ENCODE results near the gene S1PR4. TPM values are rescaled to one million over a fixed set of nuclear protein-coding genes. Genes with fewer than 3 reads are reported as not detected.
"Not testable (repeated sequence)": the region's sequence is repeated elsewhere in the genome, so short reads cannot be mapped to it uniquely, and the experiment has no call there.

Gene S1PR4
- total RNA-seq, 2 donors from 2014 or later: not detected

DNA sequence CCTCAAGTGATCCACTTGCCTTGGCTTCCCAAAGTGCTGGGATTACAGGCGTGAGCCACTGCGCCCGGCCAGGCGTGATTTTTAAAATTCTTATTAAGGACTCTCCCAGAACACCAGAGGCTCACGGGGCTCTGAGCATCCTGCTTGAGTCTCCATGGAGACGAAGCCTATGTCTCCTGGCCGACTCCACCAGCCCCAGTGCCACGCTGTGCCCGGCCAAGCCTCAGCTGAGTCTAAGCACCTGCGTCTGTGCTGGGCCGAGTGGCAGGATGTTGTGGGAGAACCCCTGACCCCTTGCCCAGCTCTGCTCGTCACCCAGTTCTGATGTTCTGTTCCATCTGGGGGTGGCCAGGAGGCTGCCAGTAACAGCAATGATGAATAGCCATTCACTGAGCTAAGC, 42.0 kb downstream of the S1PR4 start:
- Mint-ChIP-seq H3K27me3 (ENCODE audit: insufficient read depth) (peaks cover 15% of the 10 kb centered on the region), H3K36me3 (ENCODE audit: low read depth) (no peaks in the 10 kb centered on the region), H3K4me1 (no peaks in the 10 kb centered on the region), H3K4me3 (no peak overlapping the region), H3K9me3 (no peaks in the 10 kb centered on the region), H3K27ac (no peak overlapping the region)
- H3K27me3 ChIP-seq (ENCODE audit: control insufficient read depth, insufficient read depth, low read length, poor library complexity, severe bottlenecking): peaks cover 1% of the 10 kb centered on the region
- peaks cover 4% of the 10 kb centered on the region for H3K9me3 ChIP-seq (ENCODE audit: control insufficient read depth, low read length)
- H3K4me3 ChIP-seq (ENCODE audit: low read length): no peak overlapping the region
- no peak overlapping the region for H3K9ac ChIP-seq (ENCODE audit: extremely low read depth, low read length, poor library complexity, severe bottlenecking)
- peaks cover 4% of the 10 kb centered on the region for H3K36me3 ChIP-seq (ENCODE audit: control insufficient read depth, insufficient read depth, low read length)
- DNase-seq: no peak
- TF ChIP-seq, protein P1, sequence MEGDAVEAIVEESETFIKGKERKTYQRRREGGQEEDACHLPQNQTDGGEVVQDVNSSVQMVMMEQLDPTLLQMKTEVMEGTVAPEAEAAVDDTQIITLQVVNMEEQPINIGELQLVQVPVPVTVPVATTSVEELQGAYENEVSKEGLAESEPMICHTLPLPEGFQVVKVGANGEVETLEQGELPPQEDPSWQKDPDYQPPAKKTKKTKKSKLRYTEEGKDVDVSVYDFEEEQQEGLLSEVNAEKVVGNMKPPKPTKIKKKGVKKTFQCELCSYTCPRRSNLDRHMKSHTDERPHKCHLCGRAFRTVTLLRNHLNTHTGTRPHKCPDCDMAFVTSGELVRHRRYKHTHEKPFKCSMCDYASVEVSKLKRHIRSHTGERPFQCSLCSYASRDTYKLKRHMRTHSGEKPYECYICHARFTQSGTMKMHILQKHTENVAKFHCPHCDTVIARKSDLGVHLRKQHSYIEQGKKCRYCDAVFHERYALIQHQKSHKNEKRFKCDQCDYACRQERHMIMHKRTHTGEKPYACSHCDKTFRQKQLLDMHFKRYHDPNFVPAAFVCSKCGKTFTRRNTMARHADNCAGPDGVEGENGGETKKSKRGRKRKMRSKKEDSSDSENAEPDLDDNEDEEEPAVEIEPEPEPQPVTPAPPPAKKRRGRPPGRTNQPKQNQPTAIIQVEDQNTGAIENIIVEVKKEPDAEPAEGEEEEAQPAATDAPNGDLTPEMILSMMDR (conservative IDR thresholded peaks at IDR 0.05): no peak
- 77 to 81% methylated on average over 6 to 12 of the region's 12 CpGs for WGBS, 2 experiments (ENCODE audit: insufficient coverage in 1 of 2, insufficient read length in 1 of 2)
- H3K4me1 ChIP-seq (ENCODE audit: control insufficient read depth, insufficient read depth, low read length): no peaks in the 10 kb centered on the region
- no peak overlapping the region for H3K27ac ChIP-seq (ENCODE audit: low read depth, low read length)

DNA sequence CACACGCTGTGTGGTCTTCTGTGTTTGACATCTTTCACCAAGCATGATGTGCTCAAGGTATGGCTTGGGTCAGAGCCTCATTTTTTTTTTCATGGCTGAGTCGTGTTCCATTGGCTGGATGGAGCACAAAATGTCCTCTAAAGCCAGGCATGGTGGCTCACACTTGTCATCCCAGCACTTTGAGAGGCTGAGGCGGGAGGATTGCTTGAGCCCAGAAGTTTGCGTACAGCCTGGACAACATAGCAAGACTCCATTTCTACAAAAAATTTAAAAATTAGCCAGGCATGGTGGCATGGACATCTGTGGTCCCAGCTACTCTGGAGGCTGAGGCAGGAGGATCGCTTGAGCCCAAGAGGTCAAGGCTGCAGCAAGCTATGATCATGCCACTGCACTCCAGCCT, 43.0 kb downstream of the S1PR4 start:
- not testable (repeated sequence) for H3K27ac ChIP-seq (ENCODE audit: low read depth, low read length); H3K36me3 Mint-ChIP-seq (ENCODE audit: low read depth); H3K9ac ChIP-seq (ENCODE audit: extremely low read depth, low read length, poor library complexity, severe bottlenecking); DNase-seq; H3K9me3 Mint-ChIP-seq; H3K4me3 Mint-ChIP-seq; H3K4me1 Mint-ChIP-seq; H3K9me3 ChIP-seq (ENCODE audit: control insufficient read depth, low read length); H3K27ac Mint-ChIP-seq; H3K4me1 ChIP-seq (ENCODE audit: control insufficient read depth, insufficient read depth, low read length); H3K36me3 ChIP-seq (ENCODE audit: control insufficient read depth, insufficient read depth, low read length); H3K4me3 ChIP-seq (ENCODE audit: low read length)
- peaks cover 11% of the 10 kb centered on the region for H3K27me3 ChIP-seq (ENCODE audit: control insufficient read depth, insufficient read depth, low read length, poor library complexity, severe bottlenecking)
- 83 to 87% methylated on average over 2 to 5 of the region's 5 CpGs for WGBS, 2 experiments (ENCODE audit: insufficient coverage in 1 of 2, insufficient read length in 1 of 2)
- peaks cover 23% of the 10 kb centered on the region for H3K27me3 Mint-ChIP-seq (ENCODE audit: insufficient read depth)

DNA sequence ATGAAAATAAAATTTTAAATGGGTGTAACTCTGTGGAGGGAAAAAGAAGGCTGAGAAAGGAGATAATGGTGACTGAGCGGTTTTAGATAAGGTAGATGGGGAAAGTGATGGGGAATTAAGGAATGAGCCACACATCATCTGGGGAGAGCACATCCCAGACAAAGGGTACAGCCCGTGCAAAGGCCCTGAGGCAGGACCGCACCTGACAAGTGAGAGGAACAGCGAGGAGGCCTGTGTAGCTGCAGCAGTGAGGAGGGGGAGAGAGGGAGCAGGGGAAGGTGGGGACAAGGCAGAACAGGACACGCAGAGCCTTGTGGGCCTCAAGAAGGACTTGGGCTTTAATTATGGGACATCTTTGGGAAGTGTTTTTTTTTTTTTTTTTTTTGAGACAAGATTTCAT, 44.1 kb downstream of the S1PR4 start:
- TF ChIP-seq, protein P1 (conservative IDR thresholded peaks at IDR 0.05): no peak
- WGBS, 2 experiments (ENCODE audit: insufficient coverage in 1 of 2, insufficient read length in 1 of 2): 89 to 92% methylated on average over 4 to 5 of the region's 5 CpGs
- H3K27me3 ChIP-seq (ENCODE audit: control insufficient read depth, insufficient read depth, low read length, poor library complexity, severe bottlenecking): peaks cover 11% of the 10 kb centered on the region
- H3K9me3 Mint-ChIP-seq: no peaks in the 10 kb centered on the region
- H3K4me3 Mint-ChIP-seq: no peak overlapping the region
- H3K27ac ChIP-seq (ENCODE audit: low read depth, low read length): no peak overlapping the region
- no peak overlapping the region for H3K27ac Mint-ChIP-seq
- H3K9ac ChIP-seq (ENCODE audit: extremely low read depth, low read length, poor library complexity, severe bottlenecking): no peak overlapping the region
- no peaks in the 10 kb centered on the region for H3K9me3 ChIP-seq (ENCODE audit: control insufficient read depth, low read length)
- no peaks in the 10 kb centered on the region for H3K36me3 ChIP-seq (ENCODE audit: control insufficient read depth, insufficient read depth, low read length)
- H3K36me3 Mint-ChIP-seq (ENCODE audit: low read depth): no peaks in the 10 kb centered on the region
- no peaks in the 10 kb centered on the region for H3K4me1 Mint-ChIP-seq
- DNase-seq: no peak
- peaks cover 29% of the 10 kb centered on the region for H3K27me3 Mint-ChIP-seq (ENCODE audit: insufficient read depth)
- no peaks in the 10 kb centered on the region for H3K4me1 ChIP-seq (ENCODE audit: control insufficient read depth, insufficient read depth, low read length)
- no peak overlapping the region for H3K4me3 ChIP-seq (ENCODE audit: low read length)

All from endodermal cell (in vitro differentiated cells).